GM19455 (cell line): ENCODE results near the gene GNB1.

Experiments
- ATAC-seq: cut with Tn5 transposase; IDR thresholded peaks from one replicate; pipeline ENCODE4 v1.9.1; 2021; ENCODE audit not compliant: unreplicated experiment

Gene GNB1

GRCh38 chr1:1768249-1768992 is 122.5 kb downstream of the GNB1 start:
- ATAC-seq = no peak

GRCh38 chr1:1764876-1765470 is 125.9 kb downstream of the GNB1 start:
- ATAC-seq = no peak

- ATAC-seq = no peak
These were observed 126.9 kb downstream of the GNB1 start for GRCh38 chr1:1763657-1764621.

GRCh38 chr1:1761504-1762376 is 129.1 kb downstream of the GNB1 start:
- ATAC-seq = no peak

- no peak for ATAC-seq
These were observed 130.2 kb downstream of the GNB1 start for GRCh38 chr1:1760715-1761114.

GRCh38 chr1:1760345-1760650 is 130.6 kb downstream of the GNB1 start:
- no peak for ATAC-seq

GRCh38 chr1:1759456-1760344 is 131.2 kb downstream of the GNB1 start:
- ATAC-seq = no peak

GRCh38 chr1:1758692-1759455 is 132.0 kb downstream of the GNB1 start:
- ATAC-seq = no peak

GRCh38 chr1:1758059-1758621 is 132.7 kb downstream of the GNB1 start:
- ATAC-seq = no peak

GRCh38 chr1:1757422-1758058 is 133.3 kb downstream of the GNB1 start:
- no peak for ATAC-seq

- no peak for ATAC-seq
These were observed 134.0 kb downstream of the GNB1 start for GRCh38 chr1:1756661-1757421.

- no peak for ATAC-seq
These were observed 135.0 kb downstream of the GNB1 start for GRCh38 chr1:1755852-1756251.

- no peak for ATAC-seq
These were observed 135.5 kb downstream of the GNB1 start for GRCh38 chr1:1755426-1755825.

GRCh38 chr1:1754051-1754815 is 136.7 kb downstream of the GNB1 start:
- no peak for ATAC-seq

- no peak for ATAC-seq
These were observed 137.3 kb downstream of the GNB1 start for GRCh38 chr1:1753607-1754005.

- no peak for ATAC-seq
These were observed 138.0 kb downstream of the GNB1 start for GRCh38 chr1:1752636-1753606.
